HG02571 (cell line): ENCODE results near the gene TAF12.
"Not testable (repeated sequence)": the region's sequence is repeated elsewhere in the genome, so short reads cannot be mapped to it uniquely, and the experiment has no call there.

Experiments
- ATAC-seq: cut with Tn5 transposase; IDR thresholded peaks from one replicate; pipeline ENCODE4 v1.9.1; 2021; ENCODE audit warnings: mild to moderate bottlenecking, moderate library complexity; ENCODE audit not compliant: unreplicated experiment

Gene TAF12

DNA sequence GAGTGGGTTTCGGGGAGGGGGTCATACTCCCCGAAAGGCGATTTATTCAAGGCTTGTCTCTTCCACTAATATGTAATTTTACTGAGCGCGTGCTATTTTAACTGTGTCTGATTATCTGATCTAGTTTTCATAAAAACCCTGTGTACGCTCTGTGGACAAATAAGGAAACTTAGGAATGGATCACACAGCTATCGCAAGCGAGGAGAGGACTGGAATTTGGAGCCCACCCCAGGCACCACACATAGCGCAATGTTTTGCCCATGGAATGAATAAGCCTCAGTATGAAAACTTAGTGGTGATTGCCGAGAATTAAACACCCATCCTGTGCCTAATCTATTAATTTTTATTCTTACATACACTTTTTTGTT is 60.6 kb downstream of the TAF12 start:
- ATAC-seq, result no peak

DNA sequence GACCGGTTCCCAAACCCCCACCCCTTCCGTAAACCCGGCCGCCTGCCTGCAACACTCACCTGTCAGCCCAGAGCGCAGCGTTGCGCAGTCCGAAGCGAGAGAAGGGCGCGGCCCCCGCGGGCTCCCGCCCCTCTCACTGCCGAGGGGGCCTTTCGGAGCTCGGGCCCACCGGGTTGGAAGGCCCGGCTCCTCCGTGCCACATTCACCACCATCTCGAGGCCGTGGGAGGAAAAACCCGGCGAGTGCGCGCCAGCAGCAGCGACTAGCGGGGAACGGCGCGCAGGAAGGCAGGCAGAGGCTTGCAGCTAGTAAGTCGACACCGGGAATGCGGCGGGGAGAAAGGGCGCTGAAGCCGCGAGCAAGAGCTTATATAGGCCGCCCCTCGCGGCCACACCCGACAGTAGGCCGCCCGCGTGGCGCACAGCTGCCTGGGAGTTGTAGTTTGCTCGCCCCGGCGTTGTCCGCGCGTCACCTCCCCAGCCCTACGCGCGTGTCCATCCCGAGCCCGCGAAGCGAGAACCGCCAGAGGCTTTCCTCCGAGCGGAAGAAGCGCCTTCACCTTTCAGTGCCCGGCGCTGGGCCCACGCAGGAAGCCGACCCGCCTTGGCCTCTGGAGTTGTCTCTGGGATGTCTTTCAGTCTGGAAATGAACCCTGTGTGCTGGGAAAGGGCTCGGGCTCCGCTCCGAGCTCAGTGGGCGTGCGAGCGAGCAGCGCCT is 61.2 kb downstream of the TAF12 start:
- peak; percentile 73 for ATAC-seq

DNA sequence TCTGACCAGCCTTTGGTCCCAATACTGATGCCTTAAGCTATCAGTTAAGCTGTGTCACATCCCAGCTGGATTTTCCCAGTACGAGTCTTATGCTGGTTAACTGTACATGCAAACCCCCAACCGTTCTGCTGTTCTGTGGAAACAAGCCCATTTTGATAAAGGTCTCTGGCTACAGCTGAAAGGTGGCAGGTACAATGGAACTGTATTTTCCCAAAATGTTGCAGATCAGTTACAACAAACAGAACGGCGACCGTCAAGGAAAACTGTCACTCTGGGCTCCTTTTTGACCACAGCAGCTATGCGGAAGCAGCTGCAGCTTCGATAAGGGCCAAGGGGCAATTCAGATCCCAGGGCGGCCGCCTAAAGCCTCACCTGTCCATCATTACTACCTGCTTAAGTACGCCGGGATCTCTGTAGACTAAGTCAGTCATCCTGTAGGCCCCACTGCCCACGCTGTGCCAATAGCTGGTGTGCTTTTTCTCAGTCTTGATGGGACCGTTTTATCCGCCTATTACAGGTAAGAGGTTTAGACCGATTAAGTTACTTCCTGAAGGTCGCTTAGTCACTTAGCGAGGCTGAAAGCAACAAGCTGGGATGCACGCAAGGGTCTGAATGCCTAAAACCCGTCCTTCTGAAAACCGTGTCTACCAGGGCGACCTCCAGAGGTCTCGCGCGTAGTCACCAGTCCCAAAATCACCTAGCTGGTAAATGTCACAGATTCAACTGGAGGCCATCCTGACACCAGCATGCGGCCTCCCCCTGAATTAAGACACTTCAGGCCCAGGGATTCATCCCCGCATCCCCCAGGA is 61.9 kb downstream of the TAF12 start:
- peak; percentile 20 for ATAC-seq

DNA sequence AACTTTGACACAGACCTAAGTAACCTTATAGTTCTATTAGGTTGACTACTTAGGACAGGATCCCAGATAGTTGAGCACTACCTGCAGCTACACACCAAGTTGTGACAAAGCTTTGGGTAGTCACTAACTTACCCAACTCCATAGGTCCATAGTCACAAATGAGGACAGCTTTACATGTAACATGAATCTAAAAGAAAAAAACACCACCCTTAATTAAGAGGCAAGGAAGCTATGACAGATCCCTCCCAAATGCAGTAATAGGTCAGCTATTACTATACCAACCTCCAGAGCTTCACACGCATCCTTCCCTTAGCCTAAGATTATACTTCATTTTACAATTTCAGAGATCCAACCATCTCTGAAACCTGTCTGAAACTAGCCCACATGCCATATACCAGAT is 63.5 kb downstream of the TAF12 start:
- no peak for ATAC-seq

DNA sequence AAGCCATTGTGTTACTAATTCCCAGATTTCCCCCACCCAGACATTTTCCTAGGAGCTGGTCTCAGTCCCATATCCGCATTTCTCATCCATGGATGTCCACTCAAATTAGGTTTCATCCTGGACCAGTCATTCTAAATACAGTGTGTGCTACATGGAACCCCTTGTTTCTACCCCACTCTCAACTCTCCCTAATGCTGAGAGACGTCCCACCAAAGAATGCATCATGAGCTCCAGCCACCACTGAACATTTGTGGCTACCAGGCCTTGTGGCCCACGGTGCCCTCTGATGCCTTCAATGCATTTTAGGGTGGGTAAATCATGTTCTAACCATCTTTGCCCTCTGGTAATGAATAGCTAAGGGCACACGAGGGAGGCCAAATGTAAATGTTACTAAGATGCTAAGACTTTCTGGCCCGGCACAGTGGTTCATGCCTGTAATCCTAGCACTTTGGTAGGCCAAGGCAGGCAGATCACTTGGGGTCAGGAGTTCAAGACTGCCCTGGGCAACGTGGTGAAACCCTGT is 64.1 kb downstream of the TAF12 start:
- ATAC-seq, result no peak

DNA sequence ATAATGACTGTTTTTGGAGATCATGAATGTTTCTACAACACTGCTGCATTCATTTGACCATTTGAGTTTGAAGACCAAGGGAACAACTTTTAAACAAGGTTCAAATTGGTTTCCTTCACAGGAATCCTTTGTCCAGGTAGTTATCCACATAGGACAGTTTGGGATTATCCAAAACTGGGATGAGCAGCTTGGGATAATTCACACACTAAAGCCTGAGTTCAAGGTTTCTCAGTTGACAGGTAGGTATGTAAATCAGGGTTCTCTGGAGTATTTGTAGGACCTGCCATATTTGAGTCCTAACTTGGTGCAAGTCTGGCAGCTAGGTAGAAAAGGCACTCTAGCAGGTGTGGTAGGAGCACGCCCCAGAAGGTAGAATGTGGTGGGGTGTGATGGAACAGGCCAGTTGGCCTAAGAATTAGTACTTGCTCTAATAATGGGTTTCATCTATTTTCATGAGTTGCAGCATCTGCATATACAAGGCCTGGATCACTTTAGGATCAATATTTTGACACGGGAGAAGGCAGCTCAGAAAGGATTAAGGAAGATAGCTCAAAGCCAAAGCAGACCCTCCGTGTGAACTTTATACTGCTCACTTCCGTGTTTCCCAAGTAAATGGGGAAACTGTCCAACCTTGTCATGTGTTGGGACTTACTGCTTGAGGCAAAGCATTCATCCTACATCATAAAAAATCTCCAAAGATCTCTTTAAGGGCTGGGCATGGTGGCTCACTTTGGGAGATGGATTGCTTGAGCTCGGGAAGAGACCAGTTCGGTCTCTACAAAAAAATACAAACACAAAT is 64.9 kb downstream of the TAF12 start:
- ATAC-seq, result no peak

DNA sequence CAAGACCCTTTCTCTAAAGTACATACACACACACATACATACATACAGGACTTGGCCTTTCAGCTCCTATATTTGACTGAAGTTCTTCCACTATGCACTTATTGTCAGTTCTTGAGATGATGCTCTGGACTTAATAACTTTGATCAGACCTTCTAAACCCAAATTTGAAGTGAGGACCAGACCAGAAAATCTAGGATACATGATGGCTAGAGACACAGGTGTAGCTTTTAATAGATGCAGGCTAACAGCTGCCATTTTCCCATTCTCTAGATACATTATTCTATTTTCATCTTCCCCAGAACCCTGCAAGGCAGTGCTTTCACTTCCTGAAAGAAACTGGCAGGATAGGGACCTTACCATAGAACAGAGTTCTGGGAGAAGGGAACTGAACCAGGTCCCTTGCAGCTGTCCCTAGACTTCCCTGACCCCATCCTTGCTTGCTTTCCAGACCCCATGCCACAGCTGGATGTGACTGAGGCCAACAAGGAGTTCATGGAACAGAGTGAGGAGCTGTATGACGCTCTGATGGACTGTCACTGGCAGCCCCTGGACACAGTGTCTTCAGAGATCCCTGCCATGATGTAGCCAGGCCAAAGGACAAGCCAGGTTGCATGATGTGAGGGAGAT is 65.7 kb downstream of the TAF12 start:
- no peak for ATAC-seq

DNA sequence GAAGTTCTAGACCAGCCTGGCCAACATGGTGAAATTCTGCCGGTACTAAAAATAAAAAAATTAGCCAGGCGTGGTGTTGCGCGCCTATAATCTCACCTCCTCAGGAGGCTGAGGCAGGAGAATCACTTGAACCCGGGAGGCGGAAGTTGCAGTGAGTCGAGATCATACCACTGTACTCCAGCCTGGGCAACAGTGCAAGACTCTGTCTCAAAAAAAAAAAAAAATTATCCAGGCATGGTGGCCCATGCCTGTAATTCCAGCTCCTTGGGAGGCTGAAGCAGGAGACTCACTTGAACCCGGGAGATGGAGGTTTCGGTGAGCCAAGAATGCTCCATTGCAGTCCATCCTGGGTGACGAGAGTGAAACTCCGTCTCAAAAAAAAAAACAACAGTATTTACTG is 69.3 kb downstream of the TAF12 start:
- no peak for ATAC-seq

DNA sequence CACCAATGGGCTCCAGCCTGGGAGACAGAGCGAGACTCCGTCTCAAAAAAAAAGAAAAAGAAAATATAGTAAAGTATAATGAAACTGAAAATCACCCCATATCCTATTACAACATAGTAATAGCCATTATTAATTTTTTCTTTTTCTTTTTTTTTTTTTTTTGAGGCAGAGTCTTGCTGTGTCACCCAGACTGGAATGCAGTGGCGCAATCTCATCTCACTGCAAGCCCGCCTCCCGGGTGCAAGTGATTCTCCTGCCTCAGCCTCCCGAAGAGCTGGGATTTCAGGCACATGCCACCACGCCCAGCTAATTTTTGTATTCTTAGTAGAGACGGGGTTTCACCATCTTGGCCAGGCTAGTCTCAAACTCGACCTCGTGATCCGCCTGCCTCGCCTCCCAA is 70.0 kb downstream of the TAF12 start:
- ATAC-seq, result not testable (repeated sequence)

DNA sequence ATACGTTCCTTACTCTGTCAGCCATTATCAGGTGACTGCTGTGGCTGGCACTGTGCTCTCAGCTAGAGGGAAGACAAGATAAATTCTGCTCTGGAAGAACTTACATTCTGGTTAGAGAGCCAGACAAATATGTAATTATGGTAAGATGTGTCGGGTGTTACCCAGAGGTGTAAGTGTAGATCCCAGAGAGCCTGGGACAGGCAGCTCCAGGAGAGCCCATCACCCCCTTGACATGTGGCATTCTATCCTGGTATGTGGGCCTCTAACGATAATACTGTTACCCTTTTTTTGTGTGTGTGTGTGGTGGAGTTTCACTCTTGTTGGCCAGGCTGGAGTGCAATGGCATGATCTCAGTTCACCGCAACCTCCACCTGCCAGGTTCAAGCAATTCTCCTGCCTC is 71.0 kb downstream of the TAF12 start:
- ATAC-seq, result no peak

DNA sequence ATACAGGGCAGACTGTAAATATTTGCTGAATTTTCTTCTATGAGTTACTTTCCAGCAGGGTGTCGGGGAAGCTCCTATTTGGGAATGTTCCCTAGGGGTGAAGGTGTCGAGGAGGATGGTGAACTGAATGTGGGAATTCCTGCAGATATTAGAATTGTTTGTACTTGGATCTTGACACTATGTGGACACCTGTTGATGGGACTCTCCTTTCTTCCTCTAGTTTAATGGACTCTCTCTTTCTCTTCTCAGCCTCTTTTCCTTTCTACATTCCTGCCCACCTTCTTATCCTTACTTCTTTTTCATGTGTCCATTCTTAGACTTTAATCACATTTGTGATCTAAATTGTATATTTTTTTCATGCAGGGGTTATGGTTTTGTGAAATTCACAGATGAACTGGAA is 75.9 kb downstream of the TAF12 start:
- no peak for ATAC-seq

DNA sequence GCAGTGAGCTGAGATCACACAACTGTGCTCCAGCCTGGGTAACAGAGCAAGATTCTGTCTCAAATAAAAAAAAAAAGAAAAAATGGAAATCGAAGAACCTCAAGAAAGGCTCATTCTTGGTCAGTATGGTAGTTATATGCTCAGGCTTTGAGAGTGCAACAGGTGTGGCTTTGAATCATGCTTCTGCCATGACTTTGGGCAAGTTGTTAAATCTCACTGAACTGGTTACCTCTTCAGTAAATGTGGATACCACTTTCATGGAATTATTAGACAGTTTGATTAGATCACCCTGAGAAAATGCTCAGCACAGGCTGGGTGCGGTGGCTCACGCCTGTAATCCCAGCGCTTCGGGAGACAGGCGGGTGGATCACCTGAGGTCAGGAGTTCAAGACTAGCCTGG is 77.1 kb downstream of the TAF12 start:
- no peak for ATAC-seq

DNA sequence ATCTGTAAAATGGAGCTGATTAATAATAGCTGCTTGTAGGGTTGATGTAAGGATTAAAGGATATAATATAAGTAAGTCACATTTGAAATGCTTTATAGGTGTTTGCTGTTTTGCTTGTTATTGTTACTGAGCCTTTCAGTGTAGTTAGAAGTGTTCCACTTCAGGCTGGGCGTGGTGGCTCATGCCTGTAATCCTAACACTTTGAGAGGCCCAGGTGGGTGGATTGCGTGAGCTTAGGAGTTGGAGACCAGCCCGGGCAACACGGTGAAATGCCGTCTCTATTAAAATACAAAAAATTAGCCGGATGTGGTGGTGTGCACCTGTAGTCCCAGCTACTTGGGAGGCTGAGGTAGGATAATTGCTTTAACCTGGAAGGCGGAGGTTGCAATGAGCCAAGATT is 77.8 kb downstream of the TAF12 start:
- ATAC-seq, result no peak

DNA sequence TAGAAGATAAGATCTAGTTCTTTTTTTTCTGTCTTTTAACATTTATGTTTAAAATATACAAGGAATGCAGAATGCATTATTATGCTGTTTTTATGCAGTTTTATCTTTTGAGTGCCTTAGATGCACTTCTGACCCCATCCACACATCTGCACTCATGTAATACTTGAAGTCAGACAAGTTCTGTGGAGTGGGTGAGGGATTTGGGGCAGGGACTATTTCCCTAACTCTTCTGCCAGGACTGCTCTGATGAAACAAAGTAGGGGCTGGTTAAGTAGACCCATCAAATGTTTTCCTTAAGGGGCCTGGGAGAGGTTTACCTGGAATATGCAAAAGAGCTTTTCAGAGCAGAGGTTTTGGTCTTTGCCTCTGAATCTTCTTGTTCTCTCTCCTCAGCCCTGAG is 78.6 kb downstream of the TAF12 start:
- no peak for ATAC-seq

DNA sequence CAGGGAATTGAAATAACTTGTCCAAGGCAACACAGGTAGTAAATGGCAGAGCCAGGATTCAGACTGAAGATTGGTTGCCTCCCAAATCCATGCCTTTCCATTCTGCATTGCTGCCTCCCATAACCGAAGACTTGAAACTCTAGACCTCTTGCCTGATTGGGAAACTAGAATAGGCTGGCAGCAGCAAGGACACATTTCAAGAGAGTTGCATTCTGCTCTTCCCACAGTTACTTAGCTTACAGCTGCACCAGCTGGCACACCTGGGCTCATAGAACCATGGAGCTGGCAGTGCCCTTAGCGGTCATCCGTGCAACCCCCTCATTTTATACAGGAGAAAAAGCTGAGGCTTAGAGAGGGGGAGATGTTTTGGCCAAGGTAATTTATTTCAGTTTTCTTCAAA is 82.0 kb downstream of the TAF12 start:
- no peak for ATAC-seq
